GM10266 (cell line): ENCODE results near the gene NFE2L1.

ENCODE experiments used
- DNase-seq: peaks from one replicate; pipeline ENCODE4 v3.0.0; 2012; ENCODE audit errors: extremely low spot score
- CTCF ChIP-seq: IDR thresholded peaks from 2 replicates; pipeline ENCODE4 v1.5.1; 2012; ENCODE audit warnings: mild to moderate bottlenecking, low read depth; ENCODE audit not compliant: control insufficient read depth, insufficient read depth; ENCODE audit errors: missing control alignments

The NFE2L1 gene

GRCh38 chr17:48045316-48046001 is 2.7 kb upstream of the NFE2L1 start:
- no peak for DNase-seq
- no peak for TF ChIP-seq CTCF

- TF ChIP-seq CTCF = no peak
These were observed 1.9 kb upstream of the NFE2L1 start for GRCh38 chr17:48046296-48046695.

GRCh38 chr17:48047113-48047740 is 932 bp upstream of the NFE2L1 start:
- no peak for TF ChIP-seq CTCF
- DNase-seq = no peak

More at GRCh38 chr17:48046296-48046695, 1.9 kb upstream of the NFE2L1 start:
- no peak for DNase-seq

GRCh38 chr17:48048384-48049126 is 396 bp downstream of the NFE2L1 start:
- no peak for TF ChIP-seq CTCF
- DNase-seq = peak; percentile 79

GRCh38 chr17:48051283-48051682 is 3.1 kb downstream of the NFE2L1 start:
- TF ChIP-seq CTCF = no peak

GRCh38 chr17:48051706-48052486 is 3.7 kb downstream of the NFE2L1 start:
- TF ChIP-seq CTCF = no peak
- no peak for DNase-seq

More at GRCh38 chr17:48051283-48051682, 3.1 kb downstream of the NFE2L1 start:
- DNase-seq = no peak
